Ishikawa (cell line): ENCODE results near the gene GDPD1.

Experiments
- CEBPB ChIP-seq: IDR thresholded peaks from 2 replicates; pipeline ENCODE4 v1.6.1; 2012
- CREB1 ChIP-seq: IDR thresholded peaks from 2 replicates; pipeline ENCODE4 v1.6.1; 2012; ENCODE audit warnings: low read depth
- EGR1 ChIP-seq: IDR thresholded peaks from 2 replicates; pipeline ENCODE4 v1.6.1; 2012
- EP300 ChIP-seq: IDR thresholded peaks from 2 replicates; pipeline ENCODE4 v1.6.1; 2012; ENCODE audit warnings: borderline replicate concordance
- REST ChIP-seq: IDR thresholded peaks from 2 replicates; pipeline ENCODE4 v1.6.1; 2012; ENCODE audit warnings: low read depth, mild to moderate bottlenecking
- TAF1 ChIP-seq: IDR thresholded peaks from 2 replicates; pipeline ENCODE4 v1.6.1; 2012; ENCODE audit warnings: low read depth, mild to moderate bottlenecking
- TCF12 ChIP-seq: IDR thresholded peaks from 2 replicates; pipeline ENCODE4 v1.6.1; 2012; ENCODE audit warnings: low read depth
- YY1 ChIP-seq: IDR thresholded peaks from 2 replicates; pipeline ENCODE4 v1.6.1; 2012; ENCODE audit warnings: low read depth
- ZBTB7A ChIP-seq: IDR thresholded peaks from 2 replicates; pipeline ENCODE4 v1.6.1; 2012; ENCODE audit warnings: low read depth

DNA sequence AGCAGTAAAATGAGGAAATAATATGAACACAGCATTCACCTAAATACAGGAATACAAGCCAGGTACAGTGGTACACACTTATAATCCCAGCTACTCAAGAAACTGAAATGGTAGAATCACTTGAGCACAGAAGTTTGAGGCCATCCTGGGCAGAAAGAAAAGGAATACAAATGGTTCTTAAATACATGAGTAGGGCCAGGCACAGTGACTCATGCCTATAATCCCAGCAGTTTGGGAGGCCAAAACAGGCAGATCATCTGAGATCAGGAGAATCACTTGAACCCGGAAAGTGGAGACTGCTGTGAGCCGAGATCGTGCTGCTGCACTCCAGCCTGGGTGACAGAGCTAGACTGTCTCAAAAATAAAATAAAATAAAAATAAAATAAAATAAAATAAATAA lies 33.5 kb upstream of the GDPD1 start:
- TF ChIP-seq EP300 (no peak), ZBTB7A (no peak), TAF1 (no peak), CREB1 (no peak), EGR1 (no peak), YY1 (no peak), TCF12 (no peak), REST (no peak), CEBPB (no peak)
